A673 (cell line): Measurements from ENCODE around the gene SPATA13. TPM values are rescaled to one million over a fixed set of nuclear protein-coding genes. Genes with fewer than 3 reads are reported as not detected.
A peak's percentile ranks its signal among the peaks of the same experiment; 100 is the strongest.

Experiments used
- BruUV-seq: library from RNA; stranded (reverse); fragments of 400-500 nt; replicated peaks from 2 replicates; lab custom pipeline; 2021; lab: Mats Ljungman, UMichigan
- CTCF ChIA-PET: fragments of 300-600 bp; sonication (Branson Sonifier 250); formaldehyde crosslinking; loops from one replicate; lab custom pipeline; 2022; ENCODE audit warnings: antibody characterized with exemption; lab: Charles Lee
- POLR2A ChIA-PET: fragments of 300-600 bp; sonication (Branson Sonifier 250); formaldehyde crosslinking; loops from one replicate; lab custom pipeline; 2022; ENCODE audit warnings: antibody characterized with exemption; ENCODE audit not compliant: low non-redundant PET; lab: Charles Lee
- DNase-seq: peaks from one replicate; pipeline ENCODE4 v3.0.0-alpha.2; 2015; ENCODE audit warnings: low spot score
- H3K27ac ChIP-seq: fragments of 200-600 bp; sonication (generic); 2 replicates; pipeline ENCODE4 v1.5.1; 2016; ENCODE audit warnings: mixed run types, low read depth, mild to moderate bottlenecking, mixed read lengths, antibody characterized with exemption, low read length; ENCODE audit not compliant: poor library complexity, severe bottlenecking
- H3K27me3 ChIP-seq: fragments of 200-600 bp; sonication (generic); replicated peaks from 2 replicates; pipeline ENCODE4 v1.6.1; 2017; ENCODE audit warnings: mixed run types, low read depth, mild to moderate bottlenecking, mixed read lengths, antibody characterized with exemption, low read length; ENCODE audit not compliant: insufficient read depth, poor library complexity
- H3K36me3 ChIP-seq: fragments of 200-600 bp; sonication (generic); 2 replicates; pipeline ENCODE4 v1.6.1; 2016; ENCODE audit warnings: mixed run types, mild to moderate bottlenecking, mixed read lengths, antibody characterized with exemption, low read length; ENCODE audit not compliant: insufficient read depth, poor library complexity, severe bottlenecking
- H3K4me1 ChIP-seq: fragments of 200-600 bp; sonication (generic); 2 replicates; pipeline ENCODE4 v1.6.1; 2017; ENCODE audit warnings: mixed run types, mild to moderate bottlenecking, mixed read lengths, antibody characterized with exemption, low read length; ENCODE audit not compliant: insufficient read depth, poor library complexity, severe bottlenecking
- H3K4me3 ChIP-seq: fragments of 200-600 bp; sonication (generic); 2 replicates; pipeline ENCODE4 v1.5.1; 2016; ENCODE audit warnings: low read depth, mixed run types, mild to moderate bottlenecking, mixed read lengths, low read length; ENCODE audit not compliant: poor library complexity, severe bottlenecking
- H3K9me3 ChIP-seq: fragments of 200-600 bp; sonication (generic); 2 replicates; pipeline ENCODE4 v1.6.1; 2016; ENCODE audit warnings: mixed run types, low read depth, mild to moderate bottlenecking, mixed read lengths, antibody characterized with exemption, low read length; ENCODE audit not compliant: poor library complexity, severe bottlenecking
- CTCF ChIP-seq: fragments of 300-800, 200-600 bp; sonication (generic); conservative IDR thresholded peaks from 2 replicates; pipeline ENCODE4 v1.5.1; 2017; ENCODE audit warnings: low read depth, mild to moderate bottlenecking, antibody characterized with exemption, low read length, moderate library complexity, mixed read lengths
- EZH2 ChIP-seq: fragments of 200-600 bp; sonication (generic); IDR thresholded peaks from 2 replicates; pipeline ENCODE4 v1.6.1; 2017; ENCODE audit warnings: borderline replicate concordance, low read depth, mild to moderate bottlenecking, mixed read lengths, antibody characterized with exemption, low read length; ENCODE audit not compliant: poor library complexity, severe bottlenecking
- intact Hi-C: fragments of 100-400 bp; cut with micrococcal nuclease; formaldehyde crosslinking; loops from one replicate; pipeline ENCODE4 v1.10.0; 2022; ENCODE audit not compliant: unreplicated experiment
- total RNA-seq: library from RNA; stranded (reverse); gene quantifications from 2 replicates; pipeline ENCODE4 v1.2.3, GENCODE V29; 2021

SPATA13 gene
- total RNA-seq, 1 experiment from 2014 or later: 58.2 TPM

GRCh38 chr13:24301911-24302310 lies 141.4 kb downstream of the SPATA13 start:
- H3K9me3 ChIP-seq: no peaks in the 10 kb centered on the region
- H3K4me3 ChIP-seq: no peak overlapping the region
- no peaks in the 10 kb centered on the region for H3K4me1 ChIP-seq
- no TSS peak for BruUV-seq
- no peaks in the 10 kb centered on the region for H3K27me3 ChIP-seq
- TF ChIP-seq EZH2 (no peak), CTCF (no peak)
- intact Hi-C loops: no loop called here
- CTCF ChIA-PET: no interaction called here
- no peak for DNase-seq
- H3K27ac ChIP-seq: peak overlapping the region; percentile 46
- H3K36me3 ChIP-seq: peaks cover 86% of the 10 kb centered on the region
- POLR2A ChIA-PET: no interaction called here

- BruUV-seq: no TSS peak
- Histone ChIP-seq H3K9me3 (no peaks in the 10 kb centered on the region), H3K4me3 (no peak overlapping the region), H3K27ac (no peak overlapping the region), H3K4me1 (no peaks in the 10 kb centered on the region), H3K27me3 (no peaks in the 10 kb centered on the region), H3K36me3 (peaks cover 59% of the 10 kb centered on the region)
- POLR2A ChIA-PET: no interaction called here
- intact Hi-C loops: no loop called here
- no peak for DNase-seq
- CTCF ChIA-PET: no interaction called here
- no peak for TF ChIP-seq CTCF
Measured at GRCh38 chr13:24304620-24305019, 144.1 kb downstream of the SPATA13 start.

DNA sequence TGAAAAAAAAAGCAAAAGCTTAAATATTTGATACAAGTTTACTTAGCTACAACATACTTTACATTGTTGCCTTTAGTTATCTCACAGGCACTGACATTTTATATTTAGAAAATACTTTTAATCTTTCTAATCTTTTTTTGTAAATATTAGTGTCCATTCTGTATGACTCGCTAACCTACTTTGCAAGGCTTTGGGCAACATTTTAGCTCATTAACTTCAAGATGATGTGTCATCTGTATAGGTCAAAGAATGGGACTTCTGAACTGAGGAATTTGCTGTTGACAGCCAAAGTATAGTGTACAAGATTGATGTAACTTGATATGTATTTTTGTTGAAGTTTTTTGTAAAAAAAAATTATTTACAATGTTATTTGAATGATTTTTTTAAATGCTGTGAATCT lies 146.1 kb downstream of the SPATA13 start:
- H3K4me1 ChIP-seq: no peaks in the 10 kb centered on the region
- intact Hi-C loops: no loop called here
- TF ChIP-seq EZH2: no peak
- H3K27ac ChIP-seq: no peak overlapping the region
- POLR2A ChIA-PET: no interaction called here
- CTCF ChIA-PET: no interaction called here
- H3K4me3 ChIP-seq: no peak overlapping the region
- BruUV-seq: no TSS peak
- H3K27me3 ChIP-seq: no peaks in the 10 kb centered on the region
- no peaks in the 10 kb centered on the region for H3K9me3 ChIP-seq
- H3K36me3 ChIP-seq: peaks cover 38% of the 10 kb centered on the region
- DNase-seq: no peak
